ENCODE measurements around the gene ACAD9.
A peak's percentile ranks its signal among the peaks of the same experiment; 100 is the strongest.

DNA sequence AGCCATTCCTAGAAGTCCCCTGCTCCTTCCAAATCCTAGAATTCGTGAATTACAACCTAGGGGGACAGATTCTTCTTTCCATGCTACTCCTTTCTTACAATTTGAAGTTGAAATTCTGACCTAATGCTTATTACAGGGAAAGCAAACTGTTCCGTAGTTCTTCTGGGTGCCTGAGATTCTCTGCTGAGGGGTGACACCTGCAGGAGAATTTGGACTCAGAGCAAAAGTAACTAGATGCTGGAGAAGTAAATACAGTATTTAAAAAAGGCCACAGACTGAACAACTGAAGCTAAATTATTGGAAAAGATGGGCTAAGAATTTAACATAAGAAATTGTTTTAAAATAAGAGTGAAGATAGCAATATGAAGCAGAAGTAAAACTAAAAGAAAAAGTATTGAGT lies 37.9 kb downstream of the ACAD9 start:
- TF ChIP-seq, protein P1, sequence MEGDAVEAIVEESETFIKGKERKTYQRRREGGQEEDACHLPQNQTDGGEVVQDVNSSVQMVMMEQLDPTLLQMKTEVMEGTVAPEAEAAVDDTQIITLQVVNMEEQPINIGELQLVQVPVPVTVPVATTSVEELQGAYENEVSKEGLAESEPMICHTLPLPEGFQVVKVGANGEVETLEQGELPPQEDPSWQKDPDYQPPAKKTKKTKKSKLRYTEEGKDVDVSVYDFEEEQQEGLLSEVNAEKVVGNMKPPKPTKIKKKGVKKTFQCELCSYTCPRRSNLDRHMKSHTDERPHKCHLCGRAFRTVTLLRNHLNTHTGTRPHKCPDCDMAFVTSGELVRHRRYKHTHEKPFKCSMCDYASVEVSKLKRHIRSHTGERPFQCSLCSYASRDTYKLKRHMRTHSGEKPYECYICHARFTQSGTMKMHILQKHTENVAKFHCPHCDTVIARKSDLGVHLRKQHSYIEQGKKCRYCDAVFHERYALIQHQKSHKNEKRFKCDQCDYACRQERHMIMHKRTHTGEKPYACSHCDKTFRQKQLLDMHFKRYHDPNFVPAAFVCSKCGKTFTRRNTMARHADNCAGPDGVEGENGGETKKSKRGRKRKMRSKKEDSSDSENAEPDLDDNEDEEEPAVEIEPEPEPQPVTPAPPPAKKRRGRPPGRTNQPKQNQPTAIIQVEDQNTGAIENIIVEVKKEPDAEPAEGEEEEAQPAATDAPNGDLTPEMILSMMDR (IDR thresholded peaks at IDR 0.05), result peak in 7 of 12 donors; percentile 17 to 47 (median 26)
- TF ChIP-seq POLR2A (IDR thresholded peaks at IDR 0.05), result no peak
